Cardiac muscle cell (in vitro differentiated cells and primary cell): ENCODE data around the gene IRX2. TPM values are rescaled to one million over a fixed set of nuclear protein-coding genes. Genes with fewer than 3 reads are reported as not detected.

ENCODE experiments used
- DNase-seq, 2 donors: peaks; one replicate each; pipeline versions ENCODE4 v3.0.0 to v3.0.0-alpha.2; 2010 to 2017; ENCODE audit warnings: low read depth in 1 of 2, low spot score in 1 of 2
- H3K27ac ChIP-seq: fragments of 200-600 bp; sonication (generic); 2 replicates; pipeline ENCODE4 v1.5.1; 2016
- H3K27me3 ChIP-seq: fragments of 200-600 bp; sonication (generic); 2 replicates; pipeline ENCODE4 v1.6.0; 2016; ENCODE audit warnings: control low read depth
- H3K36me3 ChIP-seq: fragments of 200-600 bp; sonication (generic); 2 replicates; pipeline ENCODE4 v1.5.1; 2016; ENCODE audit warnings: control low read depth
- H3K4me1 ChIP-seq: fragments of 200-600 bp; sonication (generic); 2 replicates; pipeline ENCODE4 v1.8.1; 2017; ENCODE audit warnings: low read depth, mild to moderate bottlenecking, mixed run types
- H3K4me3 ChIP-seq: fragments of 200-600 bp; sonication (generic); 2 replicates; pipeline ENCODE4 v1.5.1; 2016; ENCODE audit warnings: mild to moderate bottlenecking
- H3K9me3 ChIP-seq: fragments of 200-600 bp; sonication (generic); 2 replicates; pipeline ENCODE4 v1.5.1; 2017; ENCODE audit warnings: low read depth, mild to moderate bottlenecking, control low read depth
- polyA plus RNA-seq: library from polyadenylated mRNA; unstranded; fragments of >200 nt; fragmentation: Nextera tagmentation; extraction: Ambion mirVana; gene quantifications from 2 replicates; pipeline ENCODE4 v1.2.1, GENCODE V29; 2016
- total RNA-seq: library from RNA; depleted of rRNA; stranded (reverse); fragments of >200 nt; gene quantifications from 2 replicates; pipeline ENCODE4 v1.2.3, GENCODE V29; 2016
- TF ChIP-seq, protein P1 (sequence below): IDR thresholded peaks from 2 replicates; pipeline ENCODE4 v1.5.1; 2012; ENCODE audit warnings: low read depth, mild to moderate bottlenecking, low read length

The IRX2 gene
- total and polyA plus RNA-seq, 2 experiments from 2014 or later: 55.2 to 122 TPM

DNA sequence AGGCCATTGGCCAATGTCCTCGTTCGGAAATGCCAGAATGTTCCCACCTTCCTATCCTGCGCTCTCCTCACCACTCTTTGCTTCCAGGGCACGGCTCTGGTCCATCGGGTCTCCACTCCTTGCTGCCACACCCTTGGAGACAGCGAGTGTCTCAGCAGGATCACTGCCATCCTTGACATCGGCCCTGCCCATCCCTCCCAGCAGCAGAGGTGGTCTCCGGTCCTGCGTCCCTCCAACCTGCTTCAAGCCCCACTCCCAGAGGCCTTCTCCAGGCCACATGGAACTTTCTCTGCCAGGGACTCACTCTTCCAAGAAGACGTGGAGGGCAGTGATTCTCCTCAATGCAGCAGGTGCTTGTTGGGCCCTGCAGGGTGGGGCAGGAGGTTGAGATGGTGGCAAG lies 42.7 kb downstream of the IRX2 start:
- H3K4me3 ChIP-seq: no peak overlapping the region
- no peak for DNase-seq
- H3K27ac ChIP-seq: no peak overlapping the region
- TF ChIP-seq, protein P1, sequence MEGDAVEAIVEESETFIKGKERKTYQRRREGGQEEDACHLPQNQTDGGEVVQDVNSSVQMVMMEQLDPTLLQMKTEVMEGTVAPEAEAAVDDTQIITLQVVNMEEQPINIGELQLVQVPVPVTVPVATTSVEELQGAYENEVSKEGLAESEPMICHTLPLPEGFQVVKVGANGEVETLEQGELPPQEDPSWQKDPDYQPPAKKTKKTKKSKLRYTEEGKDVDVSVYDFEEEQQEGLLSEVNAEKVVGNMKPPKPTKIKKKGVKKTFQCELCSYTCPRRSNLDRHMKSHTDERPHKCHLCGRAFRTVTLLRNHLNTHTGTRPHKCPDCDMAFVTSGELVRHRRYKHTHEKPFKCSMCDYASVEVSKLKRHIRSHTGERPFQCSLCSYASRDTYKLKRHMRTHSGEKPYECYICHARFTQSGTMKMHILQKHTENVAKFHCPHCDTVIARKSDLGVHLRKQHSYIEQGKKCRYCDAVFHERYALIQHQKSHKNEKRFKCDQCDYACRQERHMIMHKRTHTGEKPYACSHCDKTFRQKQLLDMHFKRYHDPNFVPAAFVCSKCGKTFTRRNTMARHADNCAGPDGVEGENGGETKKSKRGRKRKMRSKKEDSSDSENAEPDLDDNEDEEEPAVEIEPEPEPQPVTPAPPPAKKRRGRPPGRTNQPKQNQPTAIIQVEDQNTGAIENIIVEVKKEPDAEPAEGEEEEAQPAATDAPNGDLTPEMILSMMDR: no peak
- no peaks in the 10 kb centered on the region for H3K4me1 ChIP-seq
- H3K36me3 ChIP-seq: no peaks in the 10 kb centered on the region
- no peaks in the 10 kb centered on the region for H3K27me3 ChIP-seq
- H3K9me3 ChIP-seq: no peaks in the 10 kb centered on the region

- H3K36me3 ChIP-seq: no peaks in the 10 kb centered on the region
- H3K27me3 ChIP-seq: no peaks in the 10 kb centered on the region
- no peak overlapping the region for H3K27ac ChIP-seq
- H3K9me3 ChIP-seq: no peaks in the 10 kb centered on the region
- no peaks in the 10 kb centered on the region for H3K4me1 ChIP-seq
- DNase-seq: no peak
- no peak overlapping the region for H3K4me3 ChIP-seq
- TF ChIP-seq, protein P1: no peak
Measured at GRCh38 chr5:2708132-2708531, 43.3 kb downstream of the IRX2 start.

DNA sequence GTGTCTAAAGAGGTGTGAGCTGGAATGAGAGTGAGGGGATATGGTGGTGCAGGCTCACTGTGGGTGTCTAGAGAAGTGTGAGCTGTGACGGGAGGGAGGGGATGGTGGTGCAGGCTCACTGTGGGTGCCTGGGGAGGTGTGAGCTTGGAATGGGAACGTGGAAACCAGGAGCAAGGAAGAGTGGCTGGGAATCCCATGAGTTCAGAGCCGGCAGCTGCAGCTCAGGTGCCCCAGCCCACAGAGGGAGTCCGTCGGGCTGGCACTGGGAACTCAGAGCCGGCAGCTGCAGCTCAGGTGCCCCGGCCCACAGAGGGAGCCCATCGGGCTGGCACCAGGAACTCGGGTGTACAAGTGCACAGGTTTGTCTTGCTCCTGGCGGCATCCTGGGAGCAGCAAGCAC lies 45.6 kb downstream of the IRX2 start:
- no peaks in the 10 kb centered on the region for H3K9me3 ChIP-seq
- H3K27ac ChIP-seq: no peak overlapping the region
- no peaks in the 10 kb centered on the region for H3K36me3 ChIP-seq
- H3K4me3 ChIP-seq: no peak overlapping the region
- H3K4me1 ChIP-seq: no peaks in the 10 kb centered on the region
- TF ChIP-seq, protein P1: no peak
- H3K27me3 ChIP-seq: no peaks in the 10 kb centered on the region
- DNase-seq: no peak

DNA sequence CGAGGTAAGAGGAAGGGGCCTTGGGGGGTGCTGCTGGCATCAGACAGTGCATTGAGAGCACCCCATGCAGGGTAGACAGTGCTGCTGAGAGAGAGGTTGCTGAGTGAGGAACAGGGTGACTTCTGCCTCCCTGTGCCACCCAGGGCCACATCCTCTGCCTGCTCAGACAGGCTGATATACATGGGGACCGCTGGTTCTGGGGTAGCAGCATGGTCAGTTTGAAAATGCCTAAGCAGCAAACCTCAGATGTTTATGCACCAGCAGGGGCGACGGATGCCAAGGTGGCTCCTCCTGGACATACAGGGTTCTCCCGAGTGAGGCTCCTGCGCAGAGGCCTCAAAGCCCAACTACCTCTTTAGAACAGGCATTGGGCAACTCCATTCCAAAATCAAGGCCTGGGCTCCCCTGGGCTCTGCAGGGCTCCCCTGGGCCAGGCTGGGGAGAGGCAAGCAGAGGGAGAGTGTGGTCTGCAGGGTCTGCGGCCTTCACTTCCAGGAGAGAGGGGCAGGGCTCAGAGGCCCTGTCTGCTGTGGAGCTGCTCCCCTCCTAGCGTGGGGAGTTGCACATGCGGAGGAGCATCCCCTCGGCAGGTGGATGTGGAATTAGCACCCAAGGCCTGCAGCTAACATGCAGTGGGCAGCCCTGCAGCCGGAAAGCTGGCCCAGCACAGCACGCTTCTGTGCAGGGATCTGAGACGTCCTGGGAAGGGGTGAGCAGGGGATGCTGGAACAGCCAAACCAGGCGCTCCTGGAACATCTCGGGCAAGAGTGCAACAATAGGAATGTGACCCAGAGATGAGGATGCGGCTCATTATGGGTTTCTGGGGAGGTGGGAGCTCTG lies 46.5 kb downstream of the IRX2 start:
- Histone ChIP-seq H3K27ac (no peak overlapping the region), H3K27me3 (no peaks in the 10 kb centered on the region), H3K4me3 (no peak overlapping the region), H3K9me3 (no peaks in the 10 kb centered on the region), H3K4me1 (no peaks in the 10 kb centered on the region), H3K36me3 (no peaks in the 10 kb centered on the region)
- TF ChIP-seq, protein P1: no peak
- no peak for DNase-seq

- no peaks in the 10 kb centered on the region for H3K9me3 ChIP-seq
- H3K4me3 ChIP-seq: no peak overlapping the region
- TF ChIP-seq, protein P1: no peak
- no peaks in the 10 kb centered on the region for H3K4me1 ChIP-seq
- no peak overlapping the region for H3K27ac ChIP-seq
- H3K27me3 ChIP-seq: no peaks in the 10 kb centered on the region
- DNase-seq: no peak
- H3K36me3 ChIP-seq: no peaks in the 10 kb centered on the region
Measured at GRCh38 chr5:2704111-2704510, 47.4 kb downstream of the IRX2 start.
